Vagina (tissue), 2 donors: ENCODE data around the gene SLC2A1.

ENCODE experiments used
- POLR2A ChIP-seq, 2 donors: fragments of 450-650 bp; IDR thresholded peaks; one replicate each; pipeline ENCODE4 v1.6.1; 2017; ENCODE audit warnings: antibody characterized with exemption in 2 of 2, mild to moderate bottlenecking in 2 of 2, moderate library complexity in 2 of 2
- TF ChIP-seq, protein P1 (sequence below), 3 experiments: fragments of 450-650 bp in 2 of 3; fragments of 200-600 bp in 1 of 3; sonication (generic) in 1 of 3; IDR thresholded peaks; one replicate each; pipeline ENCODE4 v1.5.1; 2017 to 2019; ENCODE audit warnings: antibody characterized with exemption in 3 of 3, mild to moderate bottlenecking in 2 of 3, moderate library complexity in 2 of 3

DNA sequence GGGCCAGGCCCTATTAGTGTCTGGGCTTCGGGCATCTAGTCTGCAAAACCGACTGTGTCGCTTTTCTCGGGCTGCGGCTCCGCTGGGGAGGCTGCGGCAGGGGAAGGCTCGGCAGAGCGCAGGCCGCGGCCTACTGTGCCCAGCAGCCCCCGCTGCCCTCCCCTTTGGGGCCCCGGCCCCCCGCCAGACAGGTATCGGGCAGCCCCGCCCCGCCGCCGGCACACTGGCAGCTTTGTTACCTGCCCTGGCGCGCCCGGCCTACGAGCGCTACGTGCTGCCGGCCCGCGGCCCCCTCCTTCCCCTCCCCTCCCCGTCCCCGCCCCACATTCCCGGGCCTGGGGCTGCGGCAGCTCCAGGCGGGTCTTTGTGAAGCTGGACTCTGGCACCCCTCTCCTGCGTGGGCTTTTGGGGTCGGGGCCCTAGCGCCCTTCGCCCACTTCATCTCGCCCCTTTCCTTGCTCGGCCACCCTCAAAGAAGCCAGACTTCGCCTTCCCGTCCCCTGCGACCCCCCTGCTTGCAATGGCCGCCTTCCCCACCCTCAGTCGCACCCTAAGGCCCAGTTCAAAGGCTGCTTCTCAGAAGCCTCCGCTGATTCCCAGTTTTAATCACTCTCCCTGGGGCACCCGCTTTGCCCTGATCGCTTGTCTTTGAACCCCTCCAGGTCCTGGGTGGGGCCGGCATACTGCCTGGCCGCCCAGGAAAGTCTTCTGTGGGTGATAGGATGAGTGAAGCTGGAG is 48.9 kb upstream of the SLC2A1 start:
- TF ChIP-seq POLR2A (IDR thresholded peaks at IDR 0.05), result no peak
- TF ChIP-seq, protein P1, sequence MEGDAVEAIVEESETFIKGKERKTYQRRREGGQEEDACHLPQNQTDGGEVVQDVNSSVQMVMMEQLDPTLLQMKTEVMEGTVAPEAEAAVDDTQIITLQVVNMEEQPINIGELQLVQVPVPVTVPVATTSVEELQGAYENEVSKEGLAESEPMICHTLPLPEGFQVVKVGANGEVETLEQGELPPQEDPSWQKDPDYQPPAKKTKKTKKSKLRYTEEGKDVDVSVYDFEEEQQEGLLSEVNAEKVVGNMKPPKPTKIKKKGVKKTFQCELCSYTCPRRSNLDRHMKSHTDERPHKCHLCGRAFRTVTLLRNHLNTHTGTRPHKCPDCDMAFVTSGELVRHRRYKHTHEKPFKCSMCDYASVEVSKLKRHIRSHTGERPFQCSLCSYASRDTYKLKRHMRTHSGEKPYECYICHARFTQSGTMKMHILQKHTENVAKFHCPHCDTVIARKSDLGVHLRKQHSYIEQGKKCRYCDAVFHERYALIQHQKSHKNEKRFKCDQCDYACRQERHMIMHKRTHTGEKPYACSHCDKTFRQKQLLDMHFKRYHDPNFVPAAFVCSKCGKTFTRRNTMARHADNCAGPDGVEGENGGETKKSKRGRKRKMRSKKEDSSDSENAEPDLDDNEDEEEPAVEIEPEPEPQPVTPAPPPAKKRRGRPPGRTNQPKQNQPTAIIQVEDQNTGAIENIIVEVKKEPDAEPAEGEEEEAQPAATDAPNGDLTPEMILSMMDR (IDR thresholded peaks at IDR 0.05), result no peak
